ENCODE measurements around the gene SF3B4.
"Not testable (repeated sequence)": the region's sequence is repeated elsewhere in the genome, so short reads cannot be mapped to it uniquely, and the experiment has no call there.

The SF3B4 gene

DNA sequence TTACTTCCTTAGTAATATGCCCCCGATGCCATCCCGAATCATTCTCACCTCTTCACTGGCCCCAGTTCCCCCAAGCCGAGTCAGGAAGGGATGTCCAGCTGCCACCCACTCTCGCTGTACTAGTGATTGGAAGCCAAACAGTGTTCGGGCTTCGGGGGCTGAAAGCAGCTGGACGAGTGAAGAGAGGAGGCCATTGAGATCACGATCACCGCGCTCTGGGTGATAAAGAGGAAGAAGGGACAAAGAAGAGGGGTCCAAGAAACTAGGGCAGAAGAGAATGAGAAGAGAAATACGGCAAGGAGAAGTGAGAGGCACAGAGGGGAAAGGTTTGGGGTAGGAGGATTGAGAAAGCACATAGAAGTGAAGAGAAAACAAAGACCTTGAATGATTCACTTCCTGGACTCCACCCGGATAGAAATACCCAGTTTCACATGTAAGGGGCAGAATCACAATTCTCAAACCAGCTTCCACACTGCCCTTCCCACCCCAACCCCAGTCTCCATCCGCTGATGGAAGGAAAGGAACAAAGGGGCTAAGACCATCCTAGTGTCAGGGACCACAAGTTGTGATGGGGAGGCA is 3.7 kb upstream of the SF3B4 start:
- DNase-seq, result no peak

DNA sequence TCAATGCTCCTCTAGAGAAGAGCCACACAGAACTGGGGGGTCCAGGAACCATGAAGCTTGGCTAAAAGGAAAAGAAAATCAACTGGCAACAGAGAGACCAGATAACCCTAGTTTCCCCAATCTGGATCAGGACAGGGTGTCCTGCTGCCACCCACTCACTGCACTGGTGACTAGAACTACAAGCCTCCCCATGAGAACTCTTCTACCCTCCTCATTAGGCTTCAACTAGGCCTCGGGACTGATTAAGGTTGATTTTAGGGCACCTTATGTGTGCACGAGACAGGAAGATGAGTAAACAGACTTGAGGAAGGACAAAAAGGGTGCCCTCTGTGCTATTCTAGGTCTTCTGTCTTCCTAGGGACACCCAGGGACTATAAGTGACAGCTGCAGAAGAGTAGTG is 2.3 kb upstream of the SF3B4 start:
- DNase-seq, result no peak

GRCh38 chr1:149928401-149928724 is 760 bp upstream of the SF3B4 start:
- no peak for DNase-seq

DNA sequence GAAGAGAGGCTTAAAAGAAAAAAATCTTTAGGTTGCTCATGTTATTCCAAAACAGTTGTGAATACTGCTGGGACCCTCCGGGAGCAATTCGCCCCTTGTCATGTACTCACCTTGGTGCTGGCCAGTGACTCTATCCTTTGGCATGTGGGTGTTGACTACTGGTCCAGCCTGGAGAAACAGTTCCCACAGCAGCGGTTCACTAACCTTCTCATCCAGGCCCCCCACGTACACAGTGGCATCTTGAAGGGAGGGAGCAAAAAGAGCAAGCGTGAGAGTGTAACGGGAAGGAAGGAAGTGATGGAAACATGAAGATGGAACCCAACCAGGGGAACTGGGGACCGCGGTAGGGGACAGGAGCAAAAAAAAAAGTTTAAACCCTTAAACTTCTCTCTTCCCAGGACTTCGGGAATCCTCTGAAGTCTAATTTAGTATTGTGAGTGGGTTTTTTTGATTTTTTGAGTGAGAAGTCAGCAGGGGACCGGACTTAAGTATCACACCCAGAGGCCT is 494 bp downstream of the SF3B4 start:
- no peak for DNase-seq

- no peak for DNase-seq
These were observed 1.3 kb downstream of the SF3B4 start for GRCh38 chr1:149926296-149926695.

DNA sequence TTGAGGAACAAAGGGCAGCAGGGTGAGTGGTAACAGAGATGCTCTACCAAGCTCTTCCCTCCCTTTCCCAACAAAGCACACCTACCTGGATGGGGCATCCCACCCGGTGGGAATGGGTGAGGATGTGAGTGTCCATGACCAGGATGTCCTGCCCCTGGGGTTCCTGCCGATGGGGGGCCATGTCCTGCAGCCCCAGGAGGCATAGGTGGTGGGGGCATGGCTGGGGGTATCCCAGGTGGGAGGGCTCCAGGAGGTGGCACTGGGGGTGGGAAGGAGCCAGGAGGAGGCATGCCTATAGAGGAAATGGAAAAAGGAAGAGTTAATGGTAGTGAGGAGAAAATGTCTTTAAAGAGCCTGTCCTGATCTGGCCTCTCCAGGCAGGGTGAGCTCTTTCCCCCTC is 1.9 kb downstream of the SF3B4 start:
- no peak for DNase-seq

DNA sequence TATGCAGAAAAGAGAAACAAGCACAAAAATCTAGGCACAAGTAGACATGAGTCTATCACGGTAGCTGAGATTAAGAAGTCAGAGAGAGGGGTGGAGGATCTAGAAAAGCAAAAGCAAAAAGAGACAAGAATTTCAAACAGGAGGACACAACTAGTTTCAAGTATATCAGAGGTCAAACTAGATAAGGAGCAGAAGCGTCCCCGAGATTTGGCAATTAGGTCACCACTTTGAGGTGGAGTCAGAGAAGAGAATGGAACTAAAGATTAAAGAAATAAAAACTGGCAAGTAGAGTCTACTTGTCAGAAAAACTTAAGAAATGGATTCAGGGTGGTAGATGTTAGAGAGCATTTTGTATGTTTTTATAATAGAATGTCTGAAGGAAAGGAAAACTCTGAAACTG is 2.3 kb downstream of the SF3B4 start:
- DNase-seq, result no peak

DNA sequence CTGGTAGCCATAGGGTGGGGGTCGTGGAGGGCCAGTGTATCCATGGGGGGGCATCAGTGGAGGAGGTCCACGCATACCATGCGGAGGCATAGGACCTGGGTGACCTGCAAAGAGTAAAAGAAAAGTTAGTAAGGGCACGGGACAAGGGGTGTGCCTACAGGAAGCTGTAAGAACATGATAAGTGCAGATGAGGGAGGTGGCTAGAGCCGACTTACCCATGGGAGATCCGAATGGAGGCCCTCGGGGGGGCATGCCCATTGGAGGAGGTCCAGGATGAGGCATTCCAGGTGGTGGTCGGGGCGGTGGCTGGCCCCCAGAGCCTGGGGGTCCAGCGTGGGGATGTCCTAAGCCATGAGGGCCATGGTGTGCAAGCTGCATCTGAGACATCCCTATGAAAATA is 4.0 kb downstream of the SF3B4 start:
- DNase-seq, result no peak

DNA sequence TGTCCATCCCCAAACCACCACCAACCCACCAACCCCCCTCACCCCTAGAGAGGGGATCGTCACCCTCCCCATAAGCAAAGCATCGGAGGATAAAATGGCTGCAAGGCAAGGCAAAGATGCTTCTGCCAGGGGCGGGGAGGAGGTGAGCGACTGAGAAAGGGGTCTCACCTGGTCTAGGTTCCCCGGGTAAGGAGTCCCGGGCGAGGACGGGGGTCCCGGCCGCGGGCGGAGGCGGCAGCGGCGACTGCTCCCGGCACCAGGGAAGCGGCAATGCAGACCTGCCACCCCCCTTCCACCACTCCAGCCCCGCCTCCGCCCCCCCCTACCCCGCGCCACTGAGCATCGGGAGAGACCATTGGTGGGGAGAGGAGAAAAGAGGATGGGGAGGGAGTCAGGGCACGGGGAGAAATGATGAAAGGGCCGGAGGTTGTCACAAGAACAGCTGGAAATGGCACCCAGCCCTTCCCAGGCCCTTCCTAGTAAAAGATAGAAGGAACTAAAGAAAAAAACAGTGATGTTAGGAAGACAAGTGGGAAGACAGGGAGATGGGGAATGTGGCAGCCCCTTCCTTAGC is 9.9 kb downstream of the SF3B4 start, which contains the start of gene SV2A:
TSS of gene SV2A (minus strand) at position 274 of the 574 bp plus-strand sequence. CDS start 4,004 bp downstream, outside the sequence.
- DNase-seq, result peak; percentile 57

- no peak for DNase-seq
These were observed 10.7 kb downstream of the SF3B4 start for GRCh38 chr1:149916898-149917252.

- no peak for DNase-seq
These were observed 11.3 kb downstream of the SF3B4 start for GRCh38 chr1:149916193-149916897.

DNA sequence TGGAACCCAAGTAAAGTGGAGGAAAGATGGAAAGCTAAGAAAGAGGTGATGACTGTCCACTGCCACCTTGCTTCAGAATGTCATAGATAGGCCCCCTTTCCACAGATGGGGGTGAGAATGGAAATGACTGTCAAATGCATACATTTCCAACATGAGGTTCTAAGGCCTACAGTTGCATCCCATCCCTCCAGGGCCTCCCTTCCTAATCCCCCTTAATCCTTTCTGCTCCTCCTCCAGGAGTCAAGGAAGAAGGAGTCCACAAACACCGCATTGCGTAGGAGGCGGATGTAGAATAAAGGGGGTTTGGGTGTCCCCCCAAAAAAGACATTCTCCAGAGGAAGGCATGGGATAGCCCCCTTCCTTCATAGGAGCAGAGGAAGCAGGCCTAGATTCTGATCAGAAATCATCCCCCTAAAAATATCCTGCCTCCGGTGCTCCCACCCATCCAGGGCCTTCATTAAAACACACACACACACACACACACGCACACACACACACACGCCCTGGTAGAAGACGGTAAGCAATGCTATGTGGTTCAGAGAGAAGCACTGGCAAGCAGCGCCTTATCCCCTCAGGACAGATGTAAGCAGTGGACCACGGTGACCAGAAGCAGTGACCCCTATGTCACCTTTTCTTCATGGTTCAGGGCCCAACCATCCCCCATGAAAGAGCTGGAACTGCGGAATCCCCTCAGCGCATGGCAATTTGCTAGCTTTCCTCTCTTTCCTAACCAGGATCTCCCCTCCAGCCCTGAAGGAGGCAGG is 12.0 kb downstream of the SF3B4 start:
- no peak for DNase-seq

DNA sequence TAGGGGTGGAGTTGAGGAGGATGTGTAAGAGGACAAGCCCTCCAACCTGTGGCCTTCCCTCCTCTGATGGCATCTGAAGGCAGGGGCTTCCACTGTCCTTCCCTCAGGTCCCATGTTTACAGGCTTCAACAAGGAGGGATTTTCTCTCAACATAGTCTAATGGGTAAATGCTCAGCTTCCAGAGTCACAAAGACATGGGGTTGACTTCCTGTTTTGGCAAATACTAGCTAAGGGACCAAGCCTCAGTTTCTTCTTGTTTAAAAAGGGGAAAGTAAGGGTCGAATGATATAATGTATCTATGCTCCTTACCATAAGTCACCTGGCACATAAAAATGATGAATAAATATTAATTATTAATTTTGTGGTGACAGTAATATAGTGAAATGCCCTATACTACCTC is 13.1 kb downstream of the SF3B4 start:
- no peak for DNase-seq

- DNase-seq, result no peak
These were observed 21.0 kb downstream of the SF3B4 start for GRCh38 chr1:149906570-149907075.

GRCh38 chr1:149903836-149904491 is 23.6 kb downstream of the SF3B4 start:
- no peak for DNase-seq

GRCh38 chr1:149899460-149900284 is 27.9 kb downstream of the SF3B4 start, which contains the start of gene BOLA1:
TSS of gene BOLA1 (plus strand) at chr1:149899568. CDS start at chr1:149900060, 492 bp downstream.
- peak; percentile 95 for DNase-seq

DNA sequence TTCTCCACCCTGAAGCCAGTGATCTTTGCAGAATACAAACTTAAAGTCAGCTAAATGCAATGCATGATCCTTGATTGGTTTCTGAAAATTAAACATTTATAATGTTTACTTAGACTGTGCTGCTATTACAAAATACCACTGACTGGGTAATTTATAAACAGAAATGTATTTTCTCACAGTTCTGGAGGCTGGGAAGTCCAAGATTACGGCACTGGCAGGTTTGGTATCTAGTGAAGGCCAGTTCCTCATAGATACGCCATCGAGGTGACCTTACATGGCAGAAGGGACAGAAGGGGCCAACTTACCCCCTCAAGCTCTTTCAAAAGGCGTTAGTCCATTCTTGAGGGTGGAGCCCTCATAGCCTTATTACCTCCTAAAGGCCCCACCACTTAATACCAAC is 31.0 kb downstream of the SF3B4 start:
- no peak for DNase-seq

- DNase-seq, result no peak
These were observed 38.7 kb downstream of the SF3B4 start for GRCh38 chr1:149888999-149889289.

GRCh38 chr1:149888247-149888998 is 39.2 kb downstream of the SF3B4 start:
- peak; percentile 73 for DNase-seq

DNA sequence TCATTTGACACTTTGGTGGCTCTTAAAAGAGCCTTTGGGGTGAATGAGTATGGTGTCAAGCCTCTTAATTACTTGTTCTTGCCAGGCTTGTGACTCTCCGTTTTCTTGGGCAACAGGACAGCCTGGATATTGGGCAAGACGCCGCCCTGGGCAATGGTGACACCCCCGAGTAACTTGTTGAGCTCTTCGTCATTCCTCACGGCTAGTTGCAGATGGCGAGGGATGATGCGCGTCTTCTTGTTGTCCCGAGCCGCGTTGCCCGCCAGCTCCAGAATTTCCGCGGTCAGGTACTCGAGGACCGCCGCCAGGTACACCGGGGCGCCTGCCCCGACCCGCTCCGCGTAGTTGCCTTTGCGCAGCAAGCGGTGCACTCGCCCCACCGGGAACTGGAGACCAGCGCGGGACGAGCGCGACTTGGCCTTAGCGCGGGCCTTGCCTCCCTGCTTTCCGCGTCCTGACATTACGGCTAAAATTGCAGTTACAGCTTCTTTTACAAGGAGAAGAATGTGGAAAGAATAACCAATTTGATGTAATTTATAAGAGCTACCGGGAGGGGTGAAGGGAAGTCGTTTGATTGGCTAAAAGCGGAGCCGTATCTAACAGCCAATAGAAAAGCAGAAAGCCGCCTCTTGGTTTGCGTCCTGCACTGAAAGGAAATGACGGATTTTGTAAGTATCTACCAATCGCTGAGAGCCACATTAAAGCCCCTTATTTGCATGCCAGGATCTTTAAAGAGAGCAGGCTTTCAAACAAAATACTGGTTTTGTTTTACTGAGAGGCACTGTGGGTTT is 40.0 kb downstream of the SF3B4 start:
- peak; percentile 95 for DNase-seq

DNA sequence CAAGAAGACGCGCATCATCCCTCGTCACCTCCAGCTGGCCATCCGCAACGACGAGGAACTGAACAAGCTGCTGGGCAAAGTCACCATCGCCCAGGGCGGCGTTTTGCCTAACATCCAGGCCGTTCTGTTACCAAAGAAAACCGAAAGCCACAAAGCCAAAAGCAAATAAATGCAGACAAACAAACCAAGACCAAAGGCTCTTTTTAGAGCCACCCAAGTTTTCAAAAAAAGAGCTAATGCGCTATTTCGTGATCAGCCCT is 40.5 kb downstream of the SF3B4 start:
- DNase-seq, result not testable (repeated sequence)

Data from NCI-H1092 (cell line).